ENCODE results near the gene FAM222B.
"Not testable (repeated sequence)": the region's sequence is repeated elsewhere in the genome, so short reads cannot be mapped to it uniquely, and the experiment has no call there.

FAM222B gene

GRCh38 chr17:28871056-28871579 is 28.5 kb upstream of the FAM222B start:
- peak; percentile 38 for DNase-seq

GRCh38 chr17:28867276-28867675 is 24.7 kb upstream of the FAM222B start:
- ATAC-seq: no peak

More at GRCh38 chr17:28871056-28871579, 28.5 kb upstream of the FAM222B start:
- peak; percentile 70 for ATAC-seq

GRCh38 chr17:28865946-28866752 is 23.6 kb upstream of the FAM222B start:
- DNase-seq: no peak
- no peak for ATAC-seq

More at GRCh38 chr17:28867276-28867675, 24.7 kb upstream of the FAM222B start:
- DNase-seq: no peak

- ATAC-seq: no peak
- DNase-seq: no peak
These were observed 22.6 kb upstream of the FAM222B start for GRCh38 chr17:28864991-28865849.

GRCh38 chr17:28863953-28864352 is 21.4 kb upstream of the FAM222B start:
- ATAC-seq: no peak
- DNase-seq: no peak

GRCh38 chr17:28862561-28862960 is 20.0 kb upstream of the FAM222B start:
- ATAC-seq (no peak), DNase-seq (no peak)

GRCh38 chr17:28861393-28862203 is 19.0 kb upstream of the FAM222B start:
- ATAC-seq: no peak
- DNase-seq: no peak

- DNase-seq (no peak), ATAC-seq (no peak)
These were observed 17.8 kb upstream of the FAM222B start for GRCh38 chr17:28860363-28860808.

- ATAC-seq (no peak), DNase-seq (no peak)
These were observed 16.3 kb upstream of the FAM222B start for GRCh38 chr17:28858801-28859355.

GRCh38 chr17:28857905-28858800 is 15.6 kb upstream of the FAM222B start:
- DNase-seq (no peak), ATAC-seq (no peak)

GRCh38 chr17:28856028-28856574 is 13.5 kb upstream of the FAM222B start:
- ATAC-seq (no peak), DNase-seq (no peak)

GRCh38 chr17:28855336-28855679 is 12.7 kb upstream of the FAM222B start:
- ATAC-seq: no peak
- no peak for DNase-seq

- ATAC-seq (peak; percentile 99), DNase-seq (peak; percentile 87)
These were observed 12.1 kb upstream of the FAM222B start, which contains the start of gene ERAL1 for GRCh38 chr17:28854457-28855335. Gene ERAL1 (plus strand): TSS chr17:28855016. CDS start chr17:28855035, 19 bp downstream.

- DNase-seq (no peak), ATAC-seq (no peak)
These were observed 10.7 kb upstream of the FAM222B start for GRCh38 chr17:28853295-28853694.

- DNase-seq (no peak), ATAC-seq (peak; percentile 57)
These were observed 6.7 kb upstream of the FAM222B start for GRCh38 chr17:28849281-28849680.

GRCh38 chr17:28848667-28849066 is 6.1 kb upstream of the FAM222B start:
- peak; percentile 63 for ATAC-seq
- peak; percentile 80 for DNase-seq

- ATAC-seq, DNase-seq: not testable (repeated sequence)
These were observed 4.1 kb upstream of the FAM222B start for GRCh38 chr17:28846699-28847098.

GRCh38 chr17:28846231-28846630 is 3.6 kb upstream of the FAM222B start:
- no peak for DNase-seq
- no peak for ATAC-seq

- no peak for ATAC-seq
These were observed 1.2 kb upstream of the FAM222B start for GRCh38 chr17:28843816-28844148.

More at GRCh38 chr17:28843816-28844148, 1.2 kb upstream of the FAM222B start:
- no peak for DNase-seq
